SK-N-SH treated with all-trans-retinoic acid at 6 μM for 48 hours (cell line): ENCODE results near the gene CXCR2.

Experiments used
- ATAC-seq: fragments of 200-7000 bp; cut with Tn5 transposase; 3 replicates; pipeline ENCODE4 v1.9.1; 2020; ENCODE audit warnings: mild to moderate bottlenecking, moderate library complexity
- ARNTL ChIP-seq: fragments of 450-650 bp; formaldehyde crosslinking; IDR thresholded peaks from 2 replicates; pipeline ENCODE4 v1.5.0; 2020; ENCODE audit warnings: low read depth, mild to moderate bottlenecking, moderate library complexity, borderline replicate concordance
- BACH2 ChIP-seq: fragments of 250-450 bp; sonication (Bioruptor Pico); IDR thresholded peaks from 2 replicates; pipeline ENCODE4 v1.9.0; 2021; ENCODE audit warnings: mild to moderate bottlenecking, borderline replicate concordance
- CREB5 ChIP-seq: fragments of 250-450 bp; sonication (Bioruptor Pico); IDR thresholded peaks from 2 replicates; pipeline ENCODE4 v1.5.1; 2020; ENCODE audit warnings: low read depth, mild to moderate bottlenecking, moderate library complexity
- CSDC2 ChIP-seq: fragments of 250-450 bp; sonication (Bioruptor Pico); IDR thresholded peaks from 2 replicates; pipeline ENCODE4 v1.5.0; 2020; ENCODE audit warnings: mild to moderate bottlenecking, moderate library complexity
- ESRRG ChIP-seq: fragments of 250-450 bp; sonication (Bioruptor Pico); IDR thresholded peaks from 2 replicates; pipeline ENCODE4 v1.6.1; 2021; ENCODE audit warnings: mild to moderate bottlenecking
- ISL1 ChIP-seq: fragments of 250-450 bp; sonication (Bioruptor Pico); IDR thresholded peaks from 2 replicates; pipeline ENCODE4 v2.1.2; 2022; ENCODE audit warnings: mild to moderate bottlenecking, moderate library complexity
- OSR1 ChIP-seq: fragments of 250-450 bp; sonication (Bioruptor Pico); IDR thresholded peaks from 2 replicates; pipeline ENCODE4 v1.8.0; 2022; ENCODE audit warnings: moderate library complexity, mild to moderate bottlenecking, inconsistent platforms
- PATZ1 ChIP-seq: fragments of 250-450 bp; sonication (Bioruptor Pico); IDR thresholded peaks from 2 replicates; pipeline ENCODE4 v1.8.0; 2020; ENCODE audit warnings: mild to moderate bottlenecking, moderate library complexity, borderline replicate concordance
- PPARA ChIP-seq: fragments of 250-450 bp; sonication (Bioruptor Pico); IDR thresholded peaks from 2 replicates; pipeline ENCODE4 v1.5.0; 2020; ENCODE audit warnings: mild to moderate bottlenecking, borderline replicate concordance
- RARB ChIP-seq: fragments of 250-450 bp; sonication (Bioruptor Pico); IDR thresholded peaks from 2 replicates; pipeline ENCODE4 v1.8.0; 2021; ENCODE audit warnings: mild to moderate bottlenecking, moderate library complexity
- SNAI2 ChIP-seq: fragments of 250-450 bp; sonication (Bioruptor Pico); IDR thresholded peaks from 2 replicates; pipeline ENCODE4 v1.5.0; 2020; ENCODE audit warnings: mild to moderate bottlenecking, moderate library complexity
- TCF4 ChIP-seq: fragments of 250-450 bp; sonication (Bioruptor Pico); IDR thresholded peaks from 2 replicates; pipeline ENCODE4 v1.8.0; 2021; ENCODE audit warnings: mild to moderate bottlenecking, moderate library complexity, borderline replicate concordance
- TOX ChIP-seq: fragments of 250-450 bp; sonication (Bioruptor Pico); IDR thresholded peaks from 2 replicates; pipeline ENCODE4 v1.8.0; 2021; ENCODE audit warnings: mild to moderate bottlenecking, moderate library complexity, borderline replicate concordance
- ZC3H10 ChIP-seq: fragments of 250-450 bp; sonication (Bioruptor Pico); IDR thresholded peaks from 2 replicates; pipeline ENCODE4 v1.5.1; 2021; ENCODE audit warnings: mild to moderate bottlenecking, moderate library complexity
- ZFP3 ChIP-seq: fragments of 250-450 bp; sonication (Bioruptor Pico); IDR thresholded peaks from 2 replicates; pipeline ENCODE4 v1.5.0; 2020; ENCODE audit warnings: mild to moderate bottlenecking, moderate library complexity
- ZFP30 ChIP-seq: fragments of 450-650 bp; formaldehyde crosslinking; IDR thresholded peaks from 2 replicates; pipeline ENCODE4 v1.5.0; 2022; ENCODE audit warnings: mild to moderate bottlenecking, moderate library complexity
- ZNF565 ChIP-seq: fragments of 450-650 bp; formaldehyde crosslinking; conservative IDR thresholded peaks from 2 replicates; pipeline ENCODE4 v1.5.0; 2020; ENCODE audit warnings: low read depth, mild to moderate bottlenecking, moderate library complexity
- ZNF8 ChIP-seq: fragments of 450-650 bp; formaldehyde crosslinking; IDR thresholded peaks from 2 replicates; pipeline ENCODE4 v1.5.0; 2020; ENCODE audit warnings: mild to moderate bottlenecking, moderate library complexity
- TF ChIP-seq, protein P1 (sequence below): fragments of 250-450 bp; sonication (Bioruptor Pico); IDR thresholded peaks from 2 replicates; pipeline ENCODE4 v1.8.0; 2021; ENCODE audit warnings: low read depth, mild to moderate bottlenecking, moderate library complexity, borderline replicate concordance
- TF ChIP-seq, protein P2 (sequence below): fragments of 250-450 bp; sonication (Bioruptor Pico); IDR thresholded peaks from 2 replicates; pipeline ENCODE4 v1.5.0; 2020; ENCODE audit warnings: mild to moderate bottlenecking, moderate library complexity

Gene CXCR2

DNA sequence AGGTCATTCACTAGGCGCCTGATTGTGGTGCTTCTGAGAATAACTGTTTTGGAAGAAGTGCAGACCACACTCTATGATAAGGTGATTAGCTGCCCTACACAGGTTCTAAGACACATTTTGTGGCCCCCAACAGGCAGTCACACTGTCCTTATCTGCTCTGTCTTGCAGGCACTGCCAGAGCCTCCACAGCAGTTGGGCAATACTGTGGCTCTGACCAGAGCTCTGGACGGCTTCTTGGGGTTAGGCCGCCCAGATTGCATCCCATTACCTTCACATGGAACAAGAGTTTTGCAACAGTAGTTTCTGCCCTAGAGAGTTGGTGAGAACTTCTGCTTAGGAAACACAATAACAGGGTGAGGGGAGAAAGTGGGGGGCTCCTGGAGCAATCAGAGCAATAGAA lies 34.1 kb upstream of the CXCR2 start:
- TF ChIP-seq CREB5 (CRISPR knock-in tag) = no peak
- no peak for TF ChIP-seq TOX (CRISPR knock-in tag)
- TF ChIP-seq, protein P1, sequence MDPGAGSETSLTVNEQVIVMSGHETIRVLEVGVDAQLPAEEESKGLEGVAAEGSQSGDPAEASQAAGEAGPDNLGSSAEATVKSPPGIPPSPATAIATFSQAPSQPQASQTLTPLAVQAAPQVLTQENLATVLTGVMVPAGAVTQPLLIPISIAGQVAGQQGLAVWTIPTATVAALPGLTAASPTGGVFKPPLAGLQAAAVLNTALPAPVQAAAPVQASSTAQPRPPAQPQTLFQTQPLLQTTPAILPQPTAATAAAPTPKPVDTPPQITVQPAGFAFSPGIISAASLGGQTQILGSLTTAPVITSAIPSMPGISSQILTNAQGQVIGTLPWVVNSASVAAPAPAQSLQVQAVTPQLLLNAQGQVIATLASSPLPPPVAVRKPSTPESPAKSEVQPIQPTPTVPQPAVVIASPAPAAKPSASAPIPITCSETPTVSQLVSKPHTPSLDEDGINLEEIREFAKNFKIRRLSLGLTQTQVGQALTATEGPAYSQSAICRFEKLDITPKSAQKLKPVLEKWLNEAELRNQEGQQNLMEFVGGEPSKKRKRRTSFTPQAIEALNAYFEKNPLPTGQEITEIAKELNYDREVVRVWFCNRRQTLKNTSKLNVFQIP (CRISPR knock-in tag) = no peak
- TF ChIP-seq ISL1 (CRISPR knock-in tag) = no peak
- no peak for TF ChIP-seq ESRRG (CRISPR knock-in tag)
- TF ChIP-seq ZC3H10 (CRISPR knock-in tag) = no peak
- no peak for TF ChIP-seq ZNF8
- no peak for TF ChIP-seq ZFP3 (CRISPR knock-in tag)
- no peak for TF ChIP-seq PPARA (CRISPR knock-in tag)
- no peak for TF ChIP-seq RARB (CRISPR knock-in tag)
- no peak for TF ChIP-seq ZFP30 (CRISPR knock-in tag)
- TF ChIP-seq, protein P2, sequence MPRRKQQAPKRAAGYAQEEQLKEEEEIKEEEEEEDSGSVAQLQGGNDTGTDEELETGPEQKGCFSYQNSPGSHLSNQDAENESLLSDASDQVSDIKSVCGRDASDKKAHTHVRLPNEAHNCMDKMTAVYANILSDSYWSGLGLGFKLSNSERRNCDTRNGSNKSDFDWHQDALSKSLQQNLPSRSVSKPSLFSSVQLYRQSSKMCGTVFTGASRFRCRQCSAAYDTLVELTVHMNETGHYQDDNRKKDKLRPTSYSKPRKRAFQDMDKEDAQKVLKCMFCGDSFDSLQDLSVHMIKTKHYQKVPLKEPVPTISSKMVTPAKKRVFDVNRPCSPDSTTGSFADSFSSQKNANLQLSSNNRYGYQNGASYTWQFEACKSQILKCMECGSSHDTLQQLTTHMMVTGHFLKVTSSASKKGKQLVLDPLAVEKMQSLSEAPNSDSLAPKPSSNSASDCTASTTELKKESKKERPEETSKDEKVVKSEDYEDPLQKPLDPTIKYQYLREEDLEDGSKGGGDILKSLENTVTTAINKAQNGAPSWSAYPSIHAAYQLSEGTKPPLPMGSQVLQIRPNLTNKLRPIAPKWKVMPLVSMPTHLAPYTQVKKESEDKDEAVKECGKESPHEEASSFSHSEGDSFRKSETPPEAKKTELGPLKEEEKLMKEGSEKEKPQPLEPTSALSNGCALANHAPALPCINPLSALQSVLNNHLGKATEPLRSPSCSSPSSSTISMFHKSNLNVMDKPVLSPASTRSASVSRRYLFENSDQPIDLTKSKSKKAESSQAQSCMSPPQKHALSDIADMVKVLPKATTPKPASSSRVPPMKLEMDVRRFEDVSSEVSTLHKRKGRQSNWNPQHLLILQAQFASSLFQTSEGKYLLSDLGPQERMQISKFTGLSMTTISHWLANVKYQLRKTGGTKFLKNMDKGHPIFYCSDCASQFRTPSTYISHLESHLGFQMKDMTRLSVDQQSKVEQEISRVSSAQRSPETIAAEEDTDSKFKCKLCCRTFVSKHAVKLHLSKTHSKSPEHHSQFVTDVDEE (CRISPR knock-in tag) = no peak
- TF ChIP-seq CSDC2 (CRISPR knock-in tag) = no peak
- TF ChIP-seq TCF4 (CRISPR knock-in tag) = no peak
- ATAC-seq = no peak

GRCh38 chr2:218093879-218094278 lies 31.9 kb upstream of the CXCR2 start:
- no peak for ATAC-seq
- TF ChIP-seq ZNF565 (CRISPR knock-in tag) (no peak), BACH2 (CRISPR knock-in tag) (no peak)

DNA sequence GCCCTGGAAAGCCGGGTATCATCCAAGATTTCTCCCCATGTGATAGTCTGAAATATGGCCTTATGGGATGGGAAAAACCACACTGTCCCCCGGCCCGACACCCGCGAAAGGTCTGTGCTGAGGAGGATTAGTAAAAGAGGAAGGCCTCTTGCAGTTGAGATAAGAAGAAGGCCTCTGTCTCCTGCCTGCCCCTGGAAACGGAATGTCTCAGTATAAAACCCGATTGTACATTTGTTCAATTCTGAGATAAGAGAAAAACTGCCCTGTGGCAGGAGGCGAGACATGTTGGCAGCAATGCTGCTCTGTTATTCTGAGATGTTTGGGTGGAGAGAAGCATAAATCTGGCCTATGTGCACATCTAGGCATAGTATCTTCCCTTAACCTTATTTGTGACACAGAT lies 30.0 kb upstream of the CXCR2 start:
- TF ChIP-seq ZFP3 (CRISPR knock-in tag) = no peak
- TF ChIP-seq RARB (CRISPR knock-in tag) = no peak
- TF ChIP-seq ZNF565 (CRISPR knock-in tag) = no peak
- no peak for TF ChIP-seq ZC3H10 (CRISPR knock-in tag)
- TF ChIP-seq, protein P1 (CRISPR knock-in tag) = no peak
- TF ChIP-seq BACH2 (CRISPR knock-in tag) = no peak
- no peak for TF ChIP-seq ESRRG (CRISPR knock-in tag)
- TF ChIP-seq, protein P2 (CRISPR knock-in tag) = no peak
- no peak for TF ChIP-seq PATZ1 (CRISPR knock-in tag)
- no peak for TF ChIP-seq CREB5 (CRISPR knock-in tag)
- no peak for TF ChIP-seq OSR1 (CRISPR knock-in tag)
- no peak for TF ChIP-seq ZNF8
- no peak for TF ChIP-seq ZFP30 (CRISPR knock-in tag)
- no peak for TF ChIP-seq TCF4 (CRISPR knock-in tag)
- TF ChIP-seq SNAI2 (CRISPR knock-in tag) = no peak
- TF ChIP-seq ARNTL (CRISPR knock-in tag) = no peak
- TF ChIP-seq, all 23 proteins: peak for 0
- ATAC-seq = no peak
